HepG2 (cell line): Measurements from ENCODE around the gene ARHGAP26. TPM values are rescaled to one million over a fixed set of nuclear protein-coding genes. Genes with fewer than 3 reads are reported as not detected.

Experiments used
- ARNT ChIP-seq: fragments of 450-650 bp; IDR thresholded peaks from 2 replicates; pipeline ENCODE4 v1.6.1; 2017
- ATAD3A ChIP-seq: sonication (generic); formaldehyde crosslinking; IDR thresholded peaks from 2 replicates; pipeline ENCODE4 v1.4.0; 2020; ENCODE audit warnings: missing genetic modification reagents
- ATM ChIP-seq: fragments of 450-650 bp; IDR thresholded peaks from 2 replicates; pipeline ENCODE4 v1.7.1; 2017; ENCODE audit warnings: mild to moderate bottlenecking, borderline replicate concordance
- CHCHD3 ChIP-seq: sonication (generic); formaldehyde crosslinking; IDR thresholded peaks from 2 replicates; pipeline ENCODE4 v1.8.0; 2022; ENCODE audit warnings: mild to moderate bottlenecking, missing genetic modification reagents, moderate library complexity
- CHD2 ChIP-seq: IDR thresholded peaks from 2 replicates; pipeline ENCODE4 v1.6.1; 2011; ENCODE audit warnings: low read depth, low read length, improper control_type of control experiment
- ELF1 ChIP-seq: sonication (generic); formaldehyde crosslinking; IDR thresholded peaks from 2 replicates; pipeline ENCODE4 v1.4.0; 2020; ENCODE audit warnings: missing genetic modification reagents
- FOSL1 ChIP-seq: sonication (generic); formaldehyde crosslinking; IDR thresholded peaks from 2 replicates; pipeline ENCODE4 v1.9.0; 2021; ENCODE audit warnings: missing genetic modification reagents, borderline replicate concordance
- GATA4 ChIP-seq: sonication (generic); IDR thresholded peaks from 2 replicates; pipeline ENCODE4 v1.6.1; 2016; ENCODE audit warnings: antibody characterized with exemption, low read depth, borderline replicate concordance
- GPN1 ChIP-seq: sonication (generic); formaldehyde crosslinking; IDR thresholded peaks from 2 replicates; pipeline ENCODE4 v1.5.1; 2020; ENCODE audit warnings: missing genetic modification reagents, borderline replicate concordance
- HOXA3 ChIP-seq: sonication (generic); formaldehyde crosslinking; IDR thresholded peaks from 2 replicates; pipeline ENCODE4 v1.5.0; 2020; ENCODE audit warnings: missing genetic modification reagents
- KAT7 ChIP-seq: IDR thresholded peaks from 2 replicates; pipeline ENCODE4 v1.6.1; 2018; ENCODE audit warnings: borderline replicate concordance, missing compliant biosample characterization
- LRRFIP1 ChIP-seq: sonication (generic); formaldehyde crosslinking; conservative IDR thresholded peaks from 2 replicates; pipeline ENCODE4 v1.4.0; 2020; ENCODE audit warnings: missing genetic modification reagents
- NFE2L1 ChIP-seq: sonication (generic); formaldehyde crosslinking; IDR thresholded peaks from 2 replicates; pipeline ENCODE4 v1.4.0; 2020; ENCODE audit warnings: missing genetic modification reagents, mild to moderate bottlenecking, borderline replicate concordance
- NKX3-1 ChIP-seq: sonication (generic); formaldehyde crosslinking; IDR thresholded peaks from 2 replicates; pipeline ENCODE4 v1.5.0; 2020; ENCODE audit warnings: missing genetic modification reagents
- SMAD1 ChIP-seq: sonication (generic); formaldehyde crosslinking; IDR thresholded peaks from 2 replicates; pipeline ENCODE4 v1.4.0; 2020; ENCODE audit warnings: missing genetic modification reagents, low read depth, mild to moderate bottlenecking, borderline replicate concordance
- SMARCC2 ChIP-seq: fragments of 450-650 bp; IDR thresholded peaks from 2 replicates; pipeline ENCODE4 v1.6.1; 2017; ENCODE audit warnings: antibody characterized with exemption, mild to moderate bottlenecking
- SP5 ChIP-seq: IDR thresholded peaks from 2 replicates; pipeline ENCODE4 v1.6.1; 2016; ENCODE audit warnings: low read depth, borderline replicate concordance
- SRSF9 ChIP-seq: fragments of 200-400 bp; formaldehyde crosslinking; IDR thresholded peaks from 2 replicates; pipeline ENCODE4 v1.6.1; 2018; ENCODE audit warnings: borderline replicate concordance, mild to moderate bottlenecking, low read depth, low read length; ENCODE audit not compliant: insufficient read depth, poor library complexity, severe bottlenecking
- TBX2 ChIP-seq: sonication (generic); formaldehyde crosslinking; IDR thresholded peaks from 2 replicates; pipeline ENCODE4 v1.5.0; 2020; ENCODE audit warnings: missing genetic modification reagents, mild to moderate bottlenecking, borderline replicate concordance
- ZFY ChIP-seq: sonication (generic); formaldehyde crosslinking; IDR thresholded peaks from 2 replicates; pipeline ENCODE4 v1.4.0; 2020; ENCODE audit warnings: missing genetic modification reagents
- ZNF333 ChIP-seq: sonication (generic); formaldehyde crosslinking; IDR thresholded peaks from 2 replicates; pipeline ENCODE4 v1.4.0; 2020; ENCODE audit warnings: mild to moderate bottlenecking, missing genetic modification reagents, borderline replicate concordance
- ZNF367 ChIP-seq: sonication (generic); formaldehyde crosslinking; IDR thresholded peaks from 2 replicates; pipeline ENCODE4 v1.4.0; 2020; ENCODE audit warnings: missing genetic modification reagents, borderline replicate concordance
- ZNF562 ChIP-seq: sonication (generic); formaldehyde crosslinking; IDR thresholded peaks from 2 replicates; pipeline ENCODE4 v1.8.0; 2022; ENCODE audit warnings: missing genetic modification reagents, borderline replicate concordance
- ZNF652 ChIP-seq: IDR thresholded peaks from 2 replicates; pipeline ENCODE4 v1.6.1; 2016; ENCODE audit warnings: low read depth, borderline replicate concordance
- ZNF678 ChIP-seq: sonication (generic); formaldehyde crosslinking; IDR thresholded peaks from 2 replicates; pipeline ENCODE4 v1.4.0; 2020; ENCODE audit warnings: mild to moderate bottlenecking, missing genetic modification reagents
- ZNF740 ChIP-seq: sonication (generic); formaldehyde crosslinking; IDR thresholded peaks from 2 replicates; pipeline ENCODE4 v1.4.0; 2020; ENCODE audit warnings: missing genetic modification reagents
- ZSCAN25 ChIP-seq: sonication (generic); formaldehyde crosslinking; IDR thresholded peaks from 2 replicates; pipeline ENCODE4 v1.8.0; 2022; ENCODE audit warnings: mild to moderate bottlenecking, missing genetic modification reagents
- polyA plus RNA-seq, 8 experiments: library from polyadenylated mRNA; depleted of rRNA in 3 of 8; stranded (reverse) in 7 of 8; unstranded in 1 of 8; fragments of >200 nt; fragmentation: Illumina TruSeq in 4 of 8; extraction: Trizol in 4 of 8; gene quantifications; 2 replicates each; pipeline versions ENCODE4 v1.2.1 to v1.2.3, GENCODE V29; 2011 to 2016; ENCODE audit warnings: low read depth in 4 of 8, missing spikeins in 1 of 8, mixed read lengths in 1 of 8; ENCODE audit not compliant: insufficient read depth in 1 of 8
- total RNA-seq, 5 experiments: library from RNA; depleted of rRNA; stranded (reverse); fragments of >200 nt; fragmentation: Illumina TruSeq; extraction: Trizol; gene quantifications; 2 replicates each; pipeline ENCODE4 v1.2.3, GENCODE V29; 2016; ENCODE audit warnings: low read depth in 1 of 5
- TF ChIP-seq, protein P1 (sequence below): sonication (generic); formaldehyde crosslinking; IDR thresholded peaks from 2 replicates; pipeline ENCODE4 v1.8.0; 2022; ENCODE audit warnings: low read depth, missing genetic modification reagents

Gene ARHGAP26
- total and polyA plus RNA-seq, 2 of the 13 experiments (the other 11 are each of a cell fraction or from before 2014, with no cell fraction given) = 9.6 to 18.2 TPM

- TF ChIP-seq ZNF562 (CRISPR knock-in tag) (no peak), HOXA3 (CRISPR knock-in tag) (peak; percentile 70; the same call in 1 of the 2 replicates), SMARCC2 (no peak), ATAD3A (CRISPR knock-in tag) (no peak), ATM (no peak), SRSF9 (no peak), ZNF333 (no peak), KAT7 (CRISPR knock-in tag) (0 out of 2 replicates have a peak, but pooled peaks have one; percentile 80), ZFY (CRISPR knock-in tag) (peak; percentile 65), CHD2 (no peak), ZNF367 (CRISPR knock-in tag) (no peak), ZSCAN25 (CRISPR knock-in tag) (no peak), ELF1 (CRISPR knock-in tag) (peak; percentile 80), SMAD1 (no peak), GPN1 (CRISPR knock-in tag) (no peak), ZNF652 (CRISPR knock-in tag) (no peak), NFE2L1 (CRISPR knock-in tag) (no peak), ZNF678 (CRISPR knock-in tag) (no peak), TBX2 (CRISPR knock-in tag) (peak; percentile 64), ZNF740 (no peak), FOSL1 (CRISPR knock-in tag) (no peak), NKX3-1 (peak; percentile 58; the same call in 1 of the 2 replicates), GATA4 (0 out of 2 replicates have a peak, but pooled peaks have one; percentile 45), CHCHD3 (no peak), SP5 (no peak; the same call in 1 of the 2 replicates), ARNT (no peak), LRRFIP1 (CRISPR knock-in tag) (no peak)
- TF ChIP-seq, protein P1, sequence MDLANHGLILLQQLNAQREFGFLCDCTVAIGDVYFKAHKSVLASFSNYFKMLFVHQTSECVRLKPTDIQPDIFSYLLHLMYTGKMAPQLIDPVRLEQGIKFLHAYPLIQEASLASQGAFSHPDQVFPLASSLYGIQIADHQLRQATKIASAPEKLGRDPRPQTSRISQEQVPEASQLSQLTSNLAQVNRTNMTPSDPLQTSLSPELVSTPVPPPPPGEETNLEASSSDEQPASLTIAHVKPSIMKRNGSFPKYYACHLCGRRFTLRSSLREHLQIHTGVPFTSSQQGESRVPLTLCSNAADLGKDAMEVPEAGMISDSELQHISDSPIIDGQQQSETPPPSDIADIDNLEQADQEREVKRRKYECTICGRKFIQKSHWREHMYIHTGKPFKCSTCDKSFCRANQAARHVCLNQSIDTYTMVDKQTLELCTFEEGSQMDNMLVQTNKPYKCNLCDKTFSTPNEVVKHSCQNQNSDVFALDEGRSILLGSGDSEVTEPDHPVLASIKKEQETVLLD = no peak; the same call in 1 of the 2 replicates
These were observed at the start of gene ARHGAP26 (continued) for GRCh38 chr5:142769793-142770649.
